ENCODE results near the gene RBM38.

RBM38 gene

GRCh38 chr20:57391439-57392301 lies 474 bp downstream of the RBM38 start:
- no peak for DNase-seq (ENCODE audit: low read depth)

GRCh38 chr20:57392512-57393271 lies 1.5 kb downstream of the RBM38 start:
- peak; percentile 44 for DNase-seq (ENCODE audit: low read depth)

- no peak for DNase-seq (ENCODE audit: low read depth)
Measured at GRCh38 chr20:57393321-57394120, 2.3 kb downstream of the RBM38 start.

- DNase-seq (ENCODE audit: low read depth): no peak
Measured at GRCh38 chr20:57394121-57395082, 3.2 kb downstream of the RBM38 start.

GRCh38 chr20:57395111-57395966 lies 4.1 kb downstream of the RBM38 start:
- DNase-seq (ENCODE audit: low read depth): no peak

- no peak for DNase-seq (ENCODE audit: low read depth)
Measured at GRCh38 chr20:57396212-57396983, 5.2 kb downstream of the RBM38 start.

GRCh38 chr20:57396984-57397692 lies 5.9 kb downstream of the RBM38 start:
- DNase-seq (ENCODE audit: low read depth): no peak

GRCh38 chr20:57397693-57398108 lies 6.5 kb downstream of the RBM38 start:
- peak; percentile 49 for DNase-seq (ENCODE audit: low read depth)

GRCh38 chr20:57398231-57398821 lies 7.1 kb downstream of the RBM38 start:
- DNase-seq (ENCODE audit: low read depth): peak; percentile 81

GRCh38 chr20:57398901-57399535 lies 7.8 kb downstream of the RBM38 start:
- DNase-seq (ENCODE audit: low read depth): no peak

- DNase-seq (ENCODE audit: low read depth): no peak
Measured at GRCh38 chr20:57399587-57400155, 8.5 kb downstream of the RBM38 start.

GRCh38 chr20:57400231-57400701 lies 9.1 kb downstream of the RBM38 start:
- no peak for DNase-seq (ENCODE audit: low read depth)

- DNase-seq (ENCODE audit: low read depth): no peak
Measured at GRCh38 chr20:57400821-57401564, 9.8 kb downstream of the RBM38 start.

- DNase-seq (ENCODE audit: low read depth): no peak
Measured at GRCh38 chr20:57401565-57401918, 10.3 kb downstream of the RBM38 start.

GRCh38 chr20:57402206-57403125 lies 11.3 kb downstream of the RBM38 start:
- DNase-seq (ENCODE audit: low read depth): no peak

- no peak for DNase-seq (ENCODE audit: low read depth)
Measured at GRCh38 chr20:57403216-57403615, 12.0 kb downstream of the RBM38 start.
